HEK293 (cell line): ENCODE measurements around the gene PRR19.
A peak's percentile ranks its signal among the peaks of the same experiment; 100 is the strongest.

Source experiments
- CTCF ChIA-PET: fragments of 350-600 bp; formaldehyde crosslinking; extraction: SDS; loops from one replicate; lab custom pipeline; 2021; ENCODE audit warnings: antibody characterized with exemption; lab: Yijun Ruan, JAX
- POLR2A ChIA-PET: fragments of 300-600 bp; formaldehyde crosslinking; extraction: SDS; loops from one replicate; lab custom pipeline; 2020; ENCODE audit warnings: antibody characterized with exemption, inconsistent platforms; lab: Yijun Ruan, JAX
- H3K27ac ChIP-seq: fragments of 200-500 bp; sonication (Bioruptor generic); 2 replicates; pipeline ENCODE4 v1.5.1; 2014; ENCODE audit warnings: low read depth, low read length, control low read depth, inconsistent platforms; ENCODE audit errors: extremely low read depth
- H3K36me3 ChIP-seq, 2 experiments: fragments of 200-500 bp in 1 of 2; sonication (Bioruptor generic) in 1 of 2; 1 replicate in 1 of 2; 2 replicates in 1 of 2; pipeline ENCODE4 v1.5.1; 2014 to 2017; ENCODE audit warnings: inconsistent platforms in 2 of 2, low read length in 2 of 2; ENCODE audit not compliant: control insufficient read depth in 2 of 2, insufficient read depth in 1 of 2
- H3K4me1 ChIP-seq: fragments of 200-500 bp; sonication (Bioruptor generic); 2 replicates; pipeline ENCODE4 v1.5.1; 2014; ENCODE audit warnings: mild to moderate bottlenecking, low read length, inconsistent platforms; ENCODE audit not compliant: control insufficient read depth, insufficient read depth
- H3K4me3 ChIP-seq: 2 replicates; pipeline ENCODE4 v1.5.1; 2011; ENCODE audit warnings: low read depth, mild to moderate bottlenecking, control low read depth, low read length, moderate library complexity
- H3K9me3 ChIP-seq: fragments of 200-500 bp; sonication (Bioruptor generic); 2 replicates; pipeline ENCODE4 v1.5.1; 2014; ENCODE audit warnings: low read depth, low read length, inconsistent platforms; ENCODE audit not compliant: control insufficient read depth, insufficient read depth
- GLI2 ChIP-seq: fragments of 450-650 bp; formaldehyde crosslinking; IDR thresholded peaks from 2 replicates; pipeline ENCODE4; 2017; ENCODE audit warnings: missing biosample characterization, missing genetic modification characterization, low read depth, borderline replicate concordance
- GLIS2 ChIP-seq: fragments of 450-650 bp; formaldehyde crosslinking; IDR thresholded peaks from 2 replicates; pipeline ENCODE4 v1.5.1; 2016; ENCODE audit warnings: missing biosample characterization, missing genetic modification characterization
- KLF8 ChIP-seq: fragments of 450-650 bp; formaldehyde crosslinking; IDR thresholded peaks from 2 replicates; pipeline ENCODE4 v1.5.1; 2016; ENCODE audit warnings: missing biosample characterization, missing genetic modification characterization
- MZF1 ChIP-seq: fragments of 450-650 bp; formaldehyde crosslinking; IDR thresholded peaks from 2 replicates; pipeline ENCODE4 v1.5.1; 2017; ENCODE audit warnings: missing biosample characterization, missing genetic modification characterization, borderline replicate concordance
- PRDM1 ChIP-seq: fragments of 450-650 bp; formaldehyde crosslinking; IDR thresholded peaks from 2 replicates; pipeline ENCODE4; 2016; ENCODE audit warnings: missing biosample characterization, missing genetic modification characterization
- SCRT2 ChIP-seq: fragments of 450-650 bp; formaldehyde crosslinking; IDR thresholded peaks from 2 replicates; pipeline ENCODE4 v1.5.1; 2016; ENCODE audit warnings: missing biosample characterization, missing genetic modification characterization
- SP7 ChIP-seq: fragments of 450-650 bp; formaldehyde crosslinking; IDR thresholded peaks from 2 replicates; pipeline ENCODE4 v1.5.1; 2016; ENCODE audit warnings: missing biosample characterization, missing genetic modification characterization
- ZFHX2 ChIP-seq: fragments of 450-650 bp; formaldehyde crosslinking; conservative IDR thresholded peaks from 2 replicates; pipeline ENCODE4 v1.5.1; 2016; ENCODE audit warnings: missing biosample characterization, missing genetic modification characterization
- ZFP37 ChIP-seq: fragments of 450-650 bp; formaldehyde crosslinking; IDR thresholded peaks from 2 replicates; pipeline ENCODE4 v1.5.1; 2016; ENCODE audit warnings: missing biosample characterization, missing genetic modification characterization
- ZFP41 ChIP-seq: fragments of 450-650 bp; formaldehyde crosslinking; IDR thresholded peaks from 2 replicates; pipeline ENCODE4 v1.5.1; 2016; ENCODE audit warnings: missing biosample characterization, missing genetic modification characterization, borderline replicate concordance
- ZIC2 ChIP-seq: fragments of 450-650 bp; formaldehyde crosslinking; IDR thresholded peaks from 2 replicates; pipeline ENCODE4 v1.5.1; 2016; ENCODE audit warnings: missing biosample characterization, missing genetic modification characterization
- ZNF121 ChIP-seq: fragments of 450-650 bp; formaldehyde crosslinking; IDR thresholded peaks from 2 replicates; pipeline ENCODE4 v1.5.1; 2016; ENCODE audit warnings: missing biosample characterization, missing genetic modification characterization
- ZNF155 ChIP-seq: fragments of 450-650 bp; formaldehyde crosslinking; IDR thresholded peaks from 2 replicates; pipeline ENCODE4 v1.5.1; 2016; ENCODE audit warnings: missing biosample characterization, missing genetic modification characterization
- ZNF16 ChIP-seq: fragments of 450-650 bp; formaldehyde crosslinking; IDR thresholded peaks from 2 replicates; pipeline ENCODE4 v1.5.1; 2016; ENCODE audit warnings: low read depth, missing biosample characterization, missing genetic modification characterization
- ZNF2 ChIP-seq: fragments of 450-650 bp; formaldehyde crosslinking; IDR thresholded peaks from 2 replicates; pipeline ENCODE4 v1.5.1; 2016; ENCODE audit warnings: missing biosample characterization, missing genetic modification characterization
- ZNF341 ChIP-seq: fragments of 450-650 bp; formaldehyde crosslinking; IDR thresholded peaks from 2 replicates; pipeline ENCODE4; 2016; ENCODE audit warnings: low read depth, missing biosample characterization, missing genetic modification characterization
- ZNF561 ChIP-seq: fragments of 450-650 bp; IDR thresholded peaks from 2 replicates; pipeline ENCODE4 v1.5.1; 2018; ENCODE audit warnings: missing biosample characterization, missing genetic modification characterization, borderline replicate concordance
- ZNF660 ChIP-seq: fragments of 450-650 bp; IDR thresholded peaks from 2 replicates; pipeline ENCODE4 v1.5.1; 2018; ENCODE audit warnings: missing biosample characterization, mild to moderate bottlenecking, missing genetic modification characterization
- ZNF776 ChIP-seq: fragments of 450-650 bp; formaldehyde crosslinking; IDR thresholded peaks from 2 replicates; pipeline ENCODE4 v1.5.0; 2017; ENCODE audit warnings: missing biosample characterization, missing genetic modification characterization, borderline replicate concordance
- TF ChIP-seq, protein P1 (sequence below): fragments of 450-650 bp; formaldehyde crosslinking; IDR thresholded peaks from 2 replicates; pipeline ENCODE4 v1.5.1; 2016; ENCODE audit warnings: missing biosample characterization, missing genetic modification characterization
- TF ChIP-seq, protein P2 (sequence below): fragments of 450-650 bp; formaldehyde crosslinking; IDR thresholded peaks from 2 replicates; pipeline ENCODE4; 2016; ENCODE audit warnings: missing biosample characterization, missing genetic modification characterization
- TF ChIP-seq, protein P3 (sequence below): fragments of 450-650 bp; formaldehyde crosslinking; IDR thresholded peaks from 2 replicates; pipeline ENCODE4 v1.5.1; 2016; ENCODE audit warnings: missing biosample characterization, missing genetic modification characterization

PRR19 gene

DNA sequence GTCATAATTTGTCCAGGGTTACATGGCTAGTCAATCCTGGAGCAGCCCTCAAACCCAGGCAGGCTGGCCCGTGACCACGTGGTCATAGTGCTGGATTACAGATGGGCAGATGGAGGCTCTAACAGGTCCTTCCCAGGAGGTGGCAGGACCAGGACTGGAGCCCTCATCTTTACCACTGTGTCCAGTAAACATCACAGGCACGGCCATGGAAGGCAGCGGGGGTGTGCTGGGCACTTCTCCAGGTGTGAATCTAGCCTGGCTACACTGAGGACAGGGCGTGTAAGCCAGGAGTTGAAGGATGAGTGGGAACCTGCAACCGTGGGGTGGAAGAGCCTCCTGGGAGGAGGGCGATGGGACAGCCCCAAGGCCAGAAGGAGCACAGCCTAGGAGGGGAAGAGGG, 26.8 kb upstream of the PRR19 start:
- Histone ChIP-seq H3K9me3 (no peaks in the 10 kb centered on the region), H3K36me3 (peaks cover 5 to 48% of the 10 kb centered on the region in 2 experiments), H3K4me3 (no peak overlapping the region)
- ChIA-PET CTCF (interaction anchor here (0.7 to 1.1 kb wide), 3 partner anchors 31 to 1412 kb away, joined by 3 to 8 read pairs (median 3); no protein-coding TSS in a partner anchor), POLR2A (interaction anchor here (12.3 kb wide), 1 partner anchor 28 kb away, joined by 242 read pairs; the partner anchor contains the start of gene GSK3A)
- TF ChIP-seq ZFP41 (tag by site-specific recombination) (no peak), GLIS2 (tag by site-specific recombination) (0 out of 2 replicates have a peak, but pooled peaks have one; percentile 41), PRDM1 (tag by site-specific recombination) (no peak), SCRT2 (tag by site-specific recombination) (peak; percentile 56), ZNF2 (no peak), ZFHX2 (tag by site-specific recombination) (peak; percentile 18; the same call in 1 of the 2 replicates), ZNF561 (tag by site-specific recombination) (no peak)
- TF ChIP-seq, protein P1, sequence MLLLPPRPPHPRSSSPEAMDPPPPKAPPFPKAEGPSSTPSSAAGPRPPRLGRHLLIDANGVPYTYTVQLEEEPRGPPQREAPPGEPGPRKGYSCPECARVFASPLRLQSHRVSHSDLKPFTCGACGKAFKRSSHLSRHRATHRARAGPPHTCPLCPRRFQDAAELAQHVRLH, result no peak
- TF ChIP-seq, protein P2, sequence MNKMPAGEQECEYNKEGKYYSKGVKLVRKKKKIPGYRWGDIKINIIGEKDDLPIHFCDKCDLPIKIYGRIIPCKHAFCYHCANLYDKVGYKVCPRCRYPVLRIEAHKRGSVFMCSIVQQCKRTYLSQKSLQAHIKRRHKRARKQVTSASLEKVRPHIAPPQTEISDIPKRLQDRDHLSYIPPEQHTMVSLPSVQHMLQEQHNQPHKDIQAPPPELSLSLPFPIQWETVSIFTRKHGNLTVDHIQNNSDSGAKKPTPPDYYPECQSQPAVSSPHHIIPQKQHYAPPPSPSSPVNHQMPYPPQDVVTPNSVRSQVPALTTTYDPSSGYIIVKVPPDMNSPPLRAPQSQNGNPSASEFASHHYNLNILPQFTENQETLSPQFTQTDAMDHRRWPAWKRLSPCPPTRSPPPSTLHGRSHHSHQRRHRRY, result no peak
- TF ChIP-seq, all 188 proteins: peak for 3
- Histone ChIP-seq H3K27ac (no peak overlapping the region), H3K4me1 (peaks cover 21% of the 10 kb centered on the region)

DNA sequence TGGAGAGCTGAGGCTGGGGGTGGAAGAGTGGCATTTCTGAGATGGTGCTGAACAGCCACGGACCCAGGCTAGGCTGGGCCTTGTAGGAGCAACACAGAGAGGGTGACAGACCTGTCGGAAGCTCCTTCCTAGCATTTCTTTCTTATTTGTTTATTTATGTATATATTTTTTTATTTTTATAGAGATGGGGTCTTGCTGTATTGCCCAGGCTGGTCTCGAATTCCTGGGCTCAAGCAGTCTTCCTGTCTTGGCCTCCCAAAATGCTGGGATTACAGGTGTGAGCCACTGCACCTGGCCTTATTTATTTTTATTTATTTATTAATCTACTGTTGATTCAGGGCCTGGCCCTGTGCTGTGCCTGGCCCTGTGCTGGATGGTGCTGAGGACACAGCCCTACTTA, 26.4 kb upstream of the PRR19 start:
- H3K36me3 ChIP-seq, result peaks cover 5 to 48% of the 10 kb centered on the region in 2 experiments
- H3K4me3 ChIP-seq, result no peak overlapping the region
- TF ChIP-seq ZNF121 (tag by site-specific recombination), result peak; percentile 97
- TF ChIP-seq MZF1 (tag by site-specific recombination), result no peak
- 0 out of 2 replicates have a peak, but pooled peaks have one; percentile 1 for TF ChIP-seq ZFHX2 (tag by site-specific recombination)
- peaks cover 17% of the 10 kb centered on the region for H3K4me1 ChIP-seq
- peak overlapping the region; percentile 44; the same call in 1 of the 2 replicates for H3K27ac ChIP-seq
- POLR2A ChIA-PET, result interaction anchor here (12.3 kb wide), 1 partner anchor 28 kb away, joined by 242 read pairs; the partner anchor contains the start of gene GSK3A
- CTCF ChIA-PET, result interaction anchor here (0.6 to 1.1 kb wide), 3 partner anchors 31 to 332 kb away, joined by 3 to 8 read pairs (median 5); no protein-coding TSS in a partner anchor
- H3K9me3 ChIP-seq, result no peaks in the 10 kb centered on the region

DNA sequence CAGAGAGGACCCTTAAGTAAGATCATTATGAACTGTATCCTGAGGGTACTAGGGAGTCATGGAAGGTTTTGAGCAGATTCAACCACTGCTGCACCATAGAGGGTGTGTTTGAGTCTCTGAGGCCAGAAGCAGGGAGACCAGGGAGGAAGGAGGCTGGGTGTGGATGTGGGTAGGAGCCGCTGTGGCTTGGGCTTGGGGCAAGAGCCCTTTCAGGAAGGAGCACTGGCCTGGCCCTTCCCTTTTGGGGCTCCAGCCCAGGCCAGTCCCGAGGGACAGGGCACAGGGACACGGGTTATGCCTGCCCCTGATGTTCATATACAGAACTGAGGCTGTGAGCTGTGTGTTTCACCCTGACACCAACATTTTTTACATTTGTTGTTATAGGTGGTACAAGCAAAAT, 25.6 kb upstream of the PRR19 start:
- CTCF ChIA-PET, result interaction anchor here (0.9 to 7.5 kb wide), 3 partner anchors 29 to 99 kb away, joined by 3 to 276 read pairs (median 3); partner anchors contain the start of gene GSK3A
- Histone ChIP-seq H3K27ac (0 out of 2 replicates have a peak overlapping the region, but pooled peaks have one; percentile 44), H3K4me3 (no peak overlapping the region), H3K4me1 (peaks cover 17% of the 10 kb centered on the region), H3K36me3 (peaks cover 5 to 47% of the 10 kb centered on the region in 2 experiments), H3K9me3 (no peaks in the 10 kb centered on the region)
- TF ChIP-seq GLI2 (tag by site-specific recombination) (no peak), ZNF16 (tag by site-specific recombination) (peak; percentile 82)
- POLR2A ChIA-PET, result interaction anchor here (12.3 kb wide), 1 partner anchor 29 kb away, joined by 242 read pairs; the partner anchor contains the start of gene GSK3A

DNA sequence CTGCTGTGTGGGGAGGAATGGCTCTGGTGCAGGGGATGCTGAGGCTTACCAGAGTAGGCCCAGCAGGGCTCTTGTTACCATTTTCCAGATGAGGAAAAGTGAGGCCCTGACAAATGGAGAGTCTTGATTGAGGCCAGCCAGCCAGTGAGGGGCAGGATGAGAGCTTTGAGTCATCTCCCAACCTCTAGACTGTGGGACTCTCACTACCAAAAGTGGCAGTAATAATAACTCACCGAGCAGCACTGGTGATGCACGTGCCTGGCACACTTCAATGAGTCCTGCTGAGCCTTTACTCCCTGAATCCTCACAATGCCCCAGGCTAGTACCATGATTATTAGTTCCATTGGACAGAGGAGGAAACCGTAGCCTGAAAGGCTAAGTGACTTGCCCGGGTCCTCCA, 25.1 kb upstream of the PRR19 start:
- CTCF ChIA-PET, result interaction anchor here (0.9 to 7.5 kb wide), 3 partner anchors 30 to 100 kb away, joined by 3 to 276 read pairs (median 3); partner anchors contain the start of gene GSK3A
- Histone ChIP-seq H3K4me3 (no peak overlapping the region), H3K36me3 (peaks cover 5 to 42% of the 10 kb centered on the region in 2 experiments), H3K9me3 (no peaks in the 10 kb centered on the region), H3K27ac (0 out of 2 replicates have a peak overlapping the region, but pooled peaks have one; percentile 7), H3K4me1 (peaks cover 22% of the 10 kb centered on the region)
- POLR2A ChIA-PET, result interaction anchor here (1.4 to 12.3 kb wide), 2 partner anchors 8 to 30 kb away, joined by 6 to 242 read pairs; partner anchors contain the start of genes CIC and GSK3A
- TF ChIP-seq ZNF2 (no peak), KLF8 (tag by site-specific recombination) (0 out of 2 replicates have a peak, but pooled peaks have one; percentile 19), PRDM1 (tag by site-specific recombination) (peak; percentile 81), ZIC2 (tag by site-specific recombination) (peak; percentile 12; the same call in 1 of the 2 replicates), SP7 (peak; percentile 81), ZNF341 (tag by site-specific recombination) (no peak), ZNF155 (tag by site-specific recombination) (no peak), ZNF776 (tag by site-specific recombination) (no peak), ZFP37 (tag by site-specific recombination) (no peak), ZNF660 (tag by site-specific recombination) (no peak)
- TF ChIP-seq, protein P3, sequence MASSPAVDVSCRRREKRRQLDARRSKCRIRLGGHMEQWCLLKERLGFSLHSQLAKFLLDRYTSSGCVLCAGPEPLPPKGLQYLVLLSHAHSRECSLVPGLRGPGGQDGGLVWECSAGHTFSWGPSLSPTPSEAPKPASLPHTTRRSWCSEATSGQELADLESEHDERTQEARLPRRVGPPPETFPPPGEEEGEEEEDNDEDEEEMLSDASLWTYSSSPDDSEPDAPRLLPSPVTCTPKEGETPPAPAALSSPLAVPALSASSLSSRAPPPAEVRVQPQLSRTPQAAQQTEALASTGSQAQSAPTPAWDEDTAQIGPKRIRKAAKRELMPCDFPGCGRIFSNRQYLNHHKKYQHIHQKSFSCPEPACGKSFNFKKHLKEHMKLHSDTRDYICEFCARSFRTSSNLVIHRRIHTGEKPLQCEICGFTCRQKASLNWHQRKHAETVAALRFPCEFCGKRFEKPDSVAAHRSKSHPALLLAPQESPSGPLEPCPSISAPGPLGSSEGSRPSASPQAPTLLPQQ, result no peak
